NCI-H748 (cell line): ENCODE measurements around the gene SMOC2.

ENCODE experiments used
- DNase-seq: peaks from one replicate; lab custom pipeline; 2025; ENCODE audit not compliant: unreplicated experiment; lab: John Stamatoyannopoulos, UW

The SMOC2 gene

GRCh38 chr6:168641446-168641845 is 200.5 kb downstream of the SMOC2 start:
- no peak for DNase-seq

- no peak for DNase-seq
Measured at GRCh38 chr6:168643401-168643800, 202.4 kb downstream of the SMOC2 start.

- no peak for DNase-seq
Measured at GRCh38 chr6:168645326-168645725, 204.3 kb downstream of the SMOC2 start.

- DNase-seq, result no peak
Measured at GRCh38 chr6:168647271-168647670, 206.3 kb downstream of the SMOC2 start.

GRCh38 chr6:168648240-168649125 is 207.5 kb downstream of the SMOC2 start:
- DNase-seq, result peak; percentile 21

- DNase-seq, result no peak
Measured at GRCh38 chr6:168649209-168649608, 208.2 kb downstream of the SMOC2 start.

GRCh38 chr6:168650671-168651111 is 209.7 kb downstream of the SMOC2 start:
- no peak for DNase-seq

- DNase-seq, result no peak
Measured at GRCh38 chr6:168655462-168656152, 214.6 kb downstream of the SMOC2 start.

GRCh38 chr6:168658059-168658458 is 217.1 kb downstream of the SMOC2 start:
- DNase-seq, result peak; percentile 36

GRCh38 chr6:168660400-168660945 is 219.5 kb downstream of the SMOC2 start:
- no peak for DNase-seq

- DNase-seq, result no peak
Measured at GRCh38 chr6:168662301-168662936, 221.4 kb downstream of the SMOC2 start.

GRCh38 chr6:168663041-168663440 is 222.1 kb downstream of the SMOC2 start:
- no peak for DNase-seq

- peak; percentile 64 for DNase-seq
Measured at GRCh38 chr6:168664956-168665355, 224.0 kb downstream of the SMOC2 start.

GRCh38 chr6:168666170-168666569 is 225.2 kb downstream of the SMOC2 start:
- DNase-seq, result no peak

- no peak for DNase-seq
Measured at GRCh38 chr6:168666699-168667427, 225.9 kb downstream of the SMOC2 start.

GRCh38 chr6:168667428-168667805 is 226.4 kb downstream of the SMOC2 start:
- DNase-seq, result no peak

- no peak for DNase-seq
Measured at GRCh38 chr6:168670401-168670985, 229.5 kb downstream of the SMOC2 start.

GRCh38 chr6:168671028-168671862 is 230.3 kb downstream of the SMOC2 start:
- no peak for DNase-seq

GRCh38 chr6:168671863-168672546 is 231.0 kb downstream of the SMOC2 start:
- no peak for DNase-seq
